PC-3 (cell line): ENCODE measurements around the gene GNG4. TPM values are rescaled to one million over a fixed set of nuclear protein-coding genes. Genes with fewer than 3 reads are reported as not detected.
"Not testable (repeated sequence)": the region's sequence is repeated elsewhere in the genome, so short reads cannot be mapped to it uniquely, and the experiment has no call there.

Experiments used
- ATAC-seq: fragments of 200-7000 bp; cut with Tn5 transposase; 2 replicates; pipeline ENCODE4 v1.9.1; 2020; ENCODE audit warnings: mild to moderate bottlenecking, moderate library complexity
- BruUV-seq: library from RNA; stranded (reverse); fragments of 400-500 nt; replicated peaks from 2 replicates; lab custom pipeline; 2021; lab: Mats Ljungman, UMichigan
- CTCF ChIA-PET: fragments of 300-600 bp; sonication (Branson Sonifier 250); formaldehyde crosslinking; loops from one replicate; lab custom pipeline; 2022; ENCODE audit warnings: antibody characterized with exemption; lab: Charles Lee
- POLR2A ChIA-PET: fragments of 300-600 bp; sonication (Branson Sonifier 250); formaldehyde crosslinking; loops from one replicate; lab custom pipeline; 2022; ENCODE audit warnings: antibody characterized with exemption; ENCODE audit not compliant: unreplicated experiment; lab: Charles Lee
- DNase-seq: peaks from one replicate; pipeline ENCODE4 v3.0.0-alpha.2; 2015
- H2AFZ ChIP-seq: fragments of 300-600 bp; sonication (generic); 2 replicates; pipeline ENCODE4 v1.6.0; 2016; ENCODE audit warnings: antibody characterized with exemption, low read length
- H3F3A ChIP-seq: fragments of 300-600 bp; sonication (generic); one replicate; pipeline ENCODE4 v1.6.0; 2017; ENCODE audit warnings: antibody characterized with exemption, low read length, control low read depth, mild to moderate bottlenecking; ENCODE audit not compliant: unreplicated experiment
- H3K27ac ChIP-seq: fragments of 300-600 bp; sonication (generic); 2 replicates; pipeline ENCODE4 v1.5.1; 2016; ENCODE audit warnings: mild to moderate bottlenecking, low read length
- H3K27me3 ChIP-seq: fragments of 300-600 bp; sonication (generic); 2 replicates; pipeline ENCODE4 v1.6.1; 2016; ENCODE audit warnings: low read length, mixed read lengths
- H3K36me3 ChIP-seq: fragments of 300-600 bp; sonication (generic); 2 replicates; pipeline ENCODE4 v1.6.1; 2016; ENCODE audit warnings: low read depth, mixed run types, low read length, mixed read lengths
- H3K4me1 ChIP-seq: fragments of 300-600 bp; sonication (generic); 2 replicates; pipeline ENCODE4 v1.5.1; 2016; ENCODE audit warnings: low read length; ENCODE audit not compliant: insufficient read depth
- H3K4me2 ChIP-seq: fragments of 300-600 bp; sonication (generic); 2 replicates; pipeline ENCODE4 v1.6.0; 2016; ENCODE audit warnings: low read length
- H3K4me3 ChIP-seq: fragments of 300-600 bp; sonication (generic); 2 replicates; pipeline ENCODE4 v1.5.1; 2016; ENCODE audit warnings: mild to moderate bottlenecking, low read length, mixed read lengths
- H3K79me2 ChIP-seq: fragments of 300-600 bp; sonication (generic); 2 replicates; pipeline ENCODE4 v1.6.1; 2017; ENCODE audit warnings: low read length, mixed read lengths
- H3K9ac ChIP-seq: fragments of 300-600 bp; sonication (generic); 2 replicates; pipeline ENCODE4 v1.6.0; 2016; ENCODE audit warnings: mild to moderate bottlenecking, low read length
- H3K9me2 ChIP-seq: fragments of 300-600 bp; sonication (generic); replicated peaks from 2 replicates; pipeline ENCODE4 v1.6.1; 2016; ENCODE audit warnings: mixed run types, low read length, mixed read lengths
- H3K9me3 ChIP-seq: fragments of 300-600 bp; sonication (generic); 2 replicates; pipeline ENCODE4 v1.6.1; 2016; ENCODE audit warnings: low read length, mixed read lengths
- H4K20me1 ChIP-seq: fragments of 300-600 bp; sonication (generic); 2 replicates; pipeline ENCODE4 v1.6.1; 2016; ENCODE audit warnings: low read length, mixed read lengths
- EZH2 ChIP-seq: fragments of 300-600 bp; sonication (generic); IDR thresholded peaks from one replicate; pipeline ENCODE4 v1.6.1; 2017; ENCODE audit warnings: antibody characterized with exemption, mild to moderate bottlenecking, low read length; ENCODE audit not compliant: unreplicated experiment
- EZH2phosphoT487 ChIP-seq: fragments of 300-600 bp; sonication (generic); IDR thresholded peaks from 2 replicates; pipeline ENCODE4 v1.6.1; 2018; ENCODE audit warnings: mild to moderate bottlenecking, antibody characterized with exemption, low read length, borderline replicate concordance
- intact Hi-C: fragments of 100-400 bp; cut with micrococcal nuclease; formaldehyde crosslinking; loops from 2 replicates; pipeline ENCODE4 v1.9.0; 2023
- total RNA-seq: library from RNA; depleted of rRNA; stranded (reverse); fragments of >200 nt; gene quantifications from 2 replicates; pipeline ENCODE4 v1.2.3, GENCODE V29; 2014
- TF ChIP-seq, protein P1 (sequence below): fragments of 300-600 bp; sonication (generic); conservative IDR thresholded peaks from 2 replicates; pipeline ENCODE4 v1.5.1; 2017; ENCODE audit warnings: antibody characterized with exemption, low read depth, mild to moderate bottlenecking, low read length

GNG4 gene
- total RNA-seq, 1 experiment from 2014 or later: 0.80 TPM

DNA sequence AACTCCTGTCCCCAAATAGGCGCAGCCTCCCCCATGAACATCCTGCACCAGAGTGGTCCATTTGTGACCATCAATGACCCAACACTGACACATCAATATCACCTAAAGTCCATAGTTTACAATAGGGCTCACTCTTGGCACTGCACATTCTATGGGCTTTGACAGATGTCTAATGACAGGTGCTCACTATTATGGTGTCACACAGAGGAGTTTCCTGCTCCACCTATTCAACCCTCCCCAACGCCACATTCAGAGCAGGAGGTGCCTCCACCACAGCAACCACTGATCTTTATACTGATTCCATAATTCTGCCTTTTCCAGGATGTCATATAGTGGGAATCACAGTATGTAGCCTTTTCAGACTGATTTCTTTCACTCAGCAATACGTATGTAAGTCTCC is 24.2 kb downstream of the GNG4 start:
- Histone ChIP-seq H3K36me3 (no peaks in the 10 kb centered on the region), H3K9me2 (no peaks in the 10 kb centered on the region), H3K27ac (no peak overlapping the region), H3K4me1 (no peaks in the 10 kb centered on the region), H3F3A (no peaks in the 10 kb centered on the region), H3K79me2 (no peaks in the 10 kb centered on the region), H3K9ac (no peak overlapping the region), H4K20me1 (no peaks in the 10 kb centered on the region), H3K4me3 (no peak overlapping the region), H3K9me3 (no peaks in the 10 kb centered on the region), H3K27me3 (no peaks in the 10 kb centered on the region), H3K4me2 (no peak overlapping the region), H2AFZ (no peak overlapping the region)
- ChIA-PET POLR2A (no interaction called here), CTCF (no interaction called here)
- TF ChIP-seq EZH2 (no peak), EZH2phosphoT487 (no peak)
- TF ChIP-seq, protein P1, sequence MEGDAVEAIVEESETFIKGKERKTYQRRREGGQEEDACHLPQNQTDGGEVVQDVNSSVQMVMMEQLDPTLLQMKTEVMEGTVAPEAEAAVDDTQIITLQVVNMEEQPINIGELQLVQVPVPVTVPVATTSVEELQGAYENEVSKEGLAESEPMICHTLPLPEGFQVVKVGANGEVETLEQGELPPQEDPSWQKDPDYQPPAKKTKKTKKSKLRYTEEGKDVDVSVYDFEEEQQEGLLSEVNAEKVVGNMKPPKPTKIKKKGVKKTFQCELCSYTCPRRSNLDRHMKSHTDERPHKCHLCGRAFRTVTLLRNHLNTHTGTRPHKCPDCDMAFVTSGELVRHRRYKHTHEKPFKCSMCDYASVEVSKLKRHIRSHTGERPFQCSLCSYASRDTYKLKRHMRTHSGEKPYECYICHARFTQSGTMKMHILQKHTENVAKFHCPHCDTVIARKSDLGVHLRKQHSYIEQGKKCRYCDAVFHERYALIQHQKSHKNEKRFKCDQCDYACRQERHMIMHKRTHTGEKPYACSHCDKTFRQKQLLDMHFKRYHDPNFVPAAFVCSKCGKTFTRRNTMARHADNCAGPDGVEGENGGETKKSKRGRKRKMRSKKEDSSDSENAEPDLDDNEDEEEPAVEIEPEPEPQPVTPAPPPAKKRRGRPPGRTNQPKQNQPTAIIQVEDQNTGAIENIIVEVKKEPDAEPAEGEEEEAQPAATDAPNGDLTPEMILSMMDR: no peak
- no TSS peak for BruUV-seq
- DNase-seq (no peak), ATAC-seq (no peak)
- intact Hi-C loops: no loop called here

DNA sequence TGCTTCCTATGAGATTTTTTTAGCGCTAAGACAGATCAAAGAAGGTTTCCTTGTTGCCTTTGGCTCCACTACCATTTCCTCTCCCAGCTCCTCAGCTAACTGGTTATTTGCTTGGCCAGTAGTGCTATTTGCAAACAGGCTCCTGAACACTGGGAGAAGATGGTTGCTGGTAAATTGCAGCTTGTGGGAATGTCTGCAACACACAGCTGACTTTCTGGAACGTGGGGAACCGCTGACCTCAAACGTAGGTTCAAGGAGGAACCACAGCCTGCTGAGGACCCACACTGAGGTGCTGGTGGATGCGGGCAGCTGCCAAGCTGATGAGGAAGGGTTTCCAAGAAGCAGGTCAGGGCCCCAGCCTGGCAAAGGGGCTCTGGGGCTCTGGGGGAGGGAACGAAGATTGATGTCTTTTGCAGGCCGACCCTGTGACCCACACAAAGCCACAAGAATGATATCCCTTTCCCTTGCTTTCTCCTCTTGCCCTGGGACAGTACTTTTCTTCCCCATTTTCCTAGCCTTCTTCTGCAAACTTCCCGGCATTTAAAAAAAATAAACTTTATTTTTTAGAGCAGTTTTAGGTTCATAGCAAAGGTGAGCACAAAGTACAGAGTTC is 24.8 kb downstream of the GNG4 start:
- ChIA-PET POLR2A (no interaction called here), CTCF (no interaction called here)
- ATAC-seq: no peak
- no peaks in the 10 kb centered on the region for H3F3A ChIP-seq
- no peak for DNase-seq
- H3K79me2 ChIP-seq: no peaks in the 10 kb centered on the region
- no peaks in the 10 kb centered on the region for H4K20me1 ChIP-seq
- H3K4me1 ChIP-seq: no peaks in the 10 kb centered on the region
- H3K9me2 ChIP-seq: no peaks in the 10 kb centered on the region
- TF ChIP-seq, protein P1: no peak
- TF ChIP-seq EZH2 (no peak), EZH2phosphoT487 (no peak)
- no TSS peak for BruUV-seq
- no peaks in the 10 kb centered on the region for H3K9me3 ChIP-seq
- no peaks in the 10 kb centered on the region for H3K27me3 ChIP-seq
- no peak overlapping the region for H3K4me2 ChIP-seq
- intact Hi-C loops: no loop called here
- no peak overlapping the region for H3K9ac ChIP-seq
- H2AFZ ChIP-seq: no peak overlapping the region
- no peak overlapping the region for H3K27ac ChIP-seq
- no peaks in the 10 kb centered on the region for H3K36me3 ChIP-seq
- no peak overlapping the region for H3K4me3 ChIP-seq

DNA sequence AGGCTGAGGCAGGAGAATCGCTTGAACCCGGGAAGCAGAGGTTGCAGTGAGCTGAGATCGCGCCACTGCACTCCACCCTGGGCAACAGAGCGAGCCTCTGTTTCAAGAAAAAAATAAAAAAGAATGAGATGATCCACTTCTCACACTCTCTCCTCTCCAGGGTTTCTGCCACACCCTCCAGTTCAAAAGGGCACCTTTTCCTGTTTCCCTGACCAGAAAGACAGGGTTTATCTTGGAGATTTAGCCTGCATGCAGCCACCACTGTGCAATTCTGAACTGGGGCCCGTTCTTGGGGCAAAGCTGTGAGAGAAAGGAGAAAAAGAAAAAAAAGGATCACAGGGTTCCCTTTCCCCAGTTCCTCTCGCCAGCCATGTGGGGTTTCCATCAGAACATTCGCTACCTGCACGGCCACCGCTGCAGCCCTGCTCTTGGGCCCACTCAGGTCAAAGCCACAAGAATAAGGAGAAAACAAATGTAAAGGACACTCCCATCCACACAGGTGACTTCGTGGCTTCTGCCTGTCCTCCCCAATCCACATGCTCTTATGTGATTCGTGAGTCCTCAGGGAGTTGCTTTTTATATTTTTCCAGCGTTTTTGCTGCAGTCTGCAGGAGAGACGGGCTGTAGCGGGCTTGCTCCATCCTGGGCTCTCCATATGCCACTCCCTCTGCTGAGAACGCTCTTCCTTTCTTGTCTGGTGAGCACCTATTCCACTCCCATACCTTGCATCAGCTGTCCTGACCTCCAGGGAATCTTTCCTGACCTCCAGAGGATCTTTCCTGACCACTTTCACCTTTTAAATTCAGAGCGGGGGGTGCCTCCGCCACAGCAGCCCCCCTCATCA is 26.4 kb downstream of the GNG4 start:
- H3K4me3 ChIP-seq: no peak overlapping the region
- intact Hi-C loops: no loop called here
- no peaks in the 10 kb centered on the region for H3K9me2 ChIP-seq
- no peak overlapping the region for H3K27ac ChIP-seq
- CTCF ChIA-PET: no interaction called here
- TF ChIP-seq EZH2phosphoT487: no peak
- TF ChIP-seq EZH2: no peak
- TF ChIP-seq, protein P1: no peak
- POLR2A ChIA-PET: no interaction called here
- no peak overlapping the region for H3K9ac ChIP-seq
- ATAC-seq (no peak), DNase-seq (no peak)
- H3K36me3 ChIP-seq: no peaks in the 10 kb centered on the region
- H3K79me2 ChIP-seq: no peaks in the 10 kb centered on the region
- no peaks in the 10 kb centered on the region for H3K9me3 ChIP-seq
- H3K4me2 ChIP-seq: no peak overlapping the region
- H3K4me1 ChIP-seq: no peaks in the 10 kb centered on the region
- H3F3A ChIP-seq: no peaks in the 10 kb centered on the region
- no peaks in the 10 kb centered on the region for H4K20me1 ChIP-seq
- H3K27me3 ChIP-seq: no peaks in the 10 kb centered on the region
- no TSS peak for BruUV-seq
- H2AFZ ChIP-seq: no peak overlapping the region

DNA sequence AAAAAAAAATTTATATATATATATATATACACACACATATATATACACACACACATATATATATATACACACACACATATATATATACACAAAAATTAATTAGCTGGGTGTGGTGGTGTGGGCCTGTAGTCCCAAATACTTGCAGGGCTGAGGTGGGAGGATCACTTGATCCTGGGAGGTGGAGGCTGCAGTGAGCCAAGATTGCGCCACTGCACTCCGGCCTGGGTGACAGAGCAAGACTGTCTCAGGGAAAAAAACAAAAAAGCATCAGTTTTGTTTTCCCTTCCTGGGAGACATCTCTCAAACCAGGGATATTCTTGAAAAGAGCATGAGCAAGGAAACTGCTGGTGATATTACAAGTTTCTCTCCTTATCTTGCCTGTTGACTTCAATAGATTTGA is 30.4 kb downstream of the GNG4 start:
- DNase-seq, intact Hi-C loops, H3K4me2 ChIP-seq, H3K27ac ChIP-seq, POLR2A ChIA-PET, H2AFZ ChIP-seq, H3K4me1 ChIP-seq, H4K20me1 ChIP-seq, H3K9me3 ChIP-seq, H3K9ac ChIP-seq, BruUV-seq, H3K27me3 ChIP-seq, H3K36me3 ChIP-seq, H3K9me2 ChIP-seq, H3K79me2 ChIP-seq, ATAC-seq, H3K4me3 ChIP-seq, H3F3A ChIP-seq: not testable (repeated sequence)
- CTCF ChIA-PET: interaction anchor here (0.6 kb wide), 1 partner anchor 56 kb away, joined by 3 read pairs; no protein-coding TSS in a partner anchor
